Ramos (cell line): ENCODE results near the gene S100PBP.
"Not testable (repeated sequence)": the region's sequence is repeated elsewhere in the genome, so short reads cannot be mapped to it uniquely, and the experiment has no call there.

Experiments
- in situ Hi-C: fragments of 300-500 bp; cut with MboI; formaldehyde crosslinking; loops from one replicate; pipeline ENCODE4 v1.14.3; 2022; ENCODE audit warnings: low sequenced_read_pairs; ENCODE audit not compliant: unreplicated experiment

Gene S100PBP

DNA sequence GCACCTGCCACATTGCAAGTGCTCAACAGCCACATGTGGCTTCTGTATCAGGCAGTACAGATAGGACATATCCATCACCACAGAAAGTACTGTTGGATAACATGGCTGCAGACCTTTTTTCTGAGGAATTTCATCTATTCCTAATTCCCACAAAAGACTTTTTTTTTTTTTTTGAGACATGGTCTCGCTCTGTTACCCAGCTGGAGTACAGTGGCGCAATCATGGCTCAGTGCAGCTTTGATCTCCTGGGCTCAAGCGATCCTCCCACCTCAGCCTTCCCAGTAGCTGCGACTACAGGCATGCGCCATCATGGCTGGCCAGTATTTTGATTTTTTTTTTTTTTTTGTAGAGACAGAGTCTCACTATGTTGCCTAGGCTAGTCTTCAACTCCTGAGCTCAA is 33.6 kb upstream of the S100PBP start:
- in situ Hi-C loops, result no loop called here

DNA sequence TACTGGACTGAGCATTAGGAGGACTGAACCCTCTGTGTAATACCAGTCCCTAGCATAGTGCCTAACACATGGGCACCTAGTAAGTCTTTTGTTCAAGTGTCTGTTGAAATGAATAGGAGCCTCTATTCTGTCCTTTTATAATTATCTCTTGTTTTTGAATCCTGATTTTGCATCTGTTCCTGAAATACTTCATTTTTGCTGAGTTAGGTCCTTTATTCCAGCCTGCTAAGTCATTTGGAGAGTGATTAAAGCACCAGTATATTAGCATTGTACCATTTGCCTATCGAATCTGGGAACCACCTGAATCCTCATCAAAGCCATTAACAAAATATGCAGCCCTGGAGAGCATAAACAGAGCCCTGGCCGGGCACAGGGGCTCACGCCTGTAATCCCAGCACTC is 32.6 kb upstream of the S100PBP start:
- in situ Hi-C loops, result no loop called here

DNA sequence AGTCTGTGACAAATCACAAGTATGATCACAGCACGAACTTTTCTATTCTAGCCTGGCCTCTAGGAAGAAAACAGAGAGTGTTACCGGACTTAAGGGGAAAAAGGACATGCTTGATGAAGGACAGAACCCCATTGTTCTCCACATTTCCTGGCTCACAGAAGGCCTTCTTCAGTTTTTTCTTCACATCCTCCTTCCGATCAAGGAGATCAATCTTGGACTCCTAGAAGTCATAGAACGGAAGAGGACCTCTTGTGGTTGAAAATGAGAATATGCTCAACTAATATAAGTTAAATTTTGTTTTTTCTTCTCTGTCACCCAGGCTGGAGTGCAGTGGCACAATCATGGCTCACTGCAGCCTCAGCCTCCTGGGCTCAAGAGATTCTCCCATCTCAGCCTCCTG is 30.6 kb upstream of the S100PBP start:
- in situ Hi-C loops, result no loop called here

DNA sequence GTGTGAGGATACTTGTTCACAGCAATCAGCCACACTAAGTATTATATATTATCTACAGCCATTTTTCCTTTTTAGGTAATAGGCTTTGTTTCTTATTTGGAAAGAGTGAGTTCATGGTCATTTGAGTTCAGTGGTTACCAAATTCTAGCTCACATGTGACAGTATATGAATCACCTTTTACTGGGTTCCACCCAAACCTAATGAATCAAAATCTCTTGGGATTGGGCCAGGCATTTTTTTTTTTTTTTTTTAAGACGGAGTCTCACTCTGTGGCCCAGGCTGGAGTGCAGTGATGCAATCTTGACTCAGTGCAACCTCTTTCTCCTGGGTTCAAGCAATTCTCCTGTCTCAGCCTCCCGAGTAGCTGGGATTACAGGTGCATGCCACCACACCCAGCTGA is 28.1 kb upstream of the S100PBP start:
- in situ Hi-C loops, result not testable (repeated sequence)

DNA sequence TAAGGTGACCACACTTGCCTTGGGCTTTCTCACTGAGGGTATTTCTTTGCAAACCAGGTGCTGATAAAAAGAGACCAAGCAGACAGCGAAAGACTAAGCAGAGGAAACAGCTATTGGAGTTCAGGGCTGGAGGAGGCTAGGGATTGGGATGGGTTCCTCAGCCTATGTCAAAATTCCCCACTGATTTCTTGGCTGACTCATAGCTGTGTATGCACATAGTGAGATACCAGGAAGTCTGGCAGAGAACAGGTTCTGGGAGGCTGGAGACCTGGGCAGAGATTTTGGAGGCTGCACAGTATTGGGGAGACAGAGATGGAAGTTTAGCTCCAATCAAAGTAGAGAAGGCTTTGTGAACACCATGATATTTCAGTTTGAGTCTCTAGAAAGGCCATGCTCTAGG is 25.6 kb upstream of the S100PBP start:
- in situ Hi-C loops, result no loop called here

DNA sequence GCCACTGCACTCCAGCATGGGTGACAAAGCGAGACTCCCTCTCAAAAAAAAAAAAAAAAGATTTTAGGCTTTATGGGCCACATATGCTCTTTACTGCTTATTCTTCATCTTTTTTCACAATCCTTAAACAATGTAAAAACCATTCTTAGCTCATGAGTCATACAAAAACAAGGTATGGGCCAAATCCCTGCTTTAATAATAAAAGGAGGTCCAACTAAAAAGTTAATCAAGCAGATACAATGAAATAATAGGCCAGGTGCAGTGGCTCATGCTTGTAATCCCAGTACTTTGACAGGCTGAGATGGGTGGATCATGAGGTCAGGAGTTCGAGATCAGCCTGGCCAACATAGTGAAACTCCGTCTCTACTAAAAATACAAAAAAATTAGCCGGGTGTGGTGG is 21.7 kb upstream of the S100PBP start:
- in situ Hi-C loops, result not testable (repeated sequence)

DNA sequence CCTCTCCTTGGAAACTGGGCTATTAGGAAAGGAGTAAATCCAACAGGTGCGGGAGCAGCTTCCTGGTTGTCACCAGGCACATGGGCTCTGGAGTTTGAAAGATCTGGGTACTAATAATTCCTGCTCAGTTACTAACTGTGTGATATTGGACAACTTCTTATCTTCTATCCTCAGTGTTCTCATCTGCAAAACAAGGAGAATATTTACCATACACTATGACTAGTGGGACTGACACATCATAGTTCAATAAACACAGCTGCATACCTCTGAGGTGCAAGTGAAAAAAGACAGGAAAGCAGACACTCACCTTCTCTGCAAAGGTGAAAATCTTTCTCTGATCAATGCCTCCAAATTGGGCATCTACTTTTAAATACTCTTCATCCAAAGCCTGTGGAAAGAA is 20.0 kb upstream of the S100PBP start:
- in situ Hi-C loops, result no loop called here

DNA sequence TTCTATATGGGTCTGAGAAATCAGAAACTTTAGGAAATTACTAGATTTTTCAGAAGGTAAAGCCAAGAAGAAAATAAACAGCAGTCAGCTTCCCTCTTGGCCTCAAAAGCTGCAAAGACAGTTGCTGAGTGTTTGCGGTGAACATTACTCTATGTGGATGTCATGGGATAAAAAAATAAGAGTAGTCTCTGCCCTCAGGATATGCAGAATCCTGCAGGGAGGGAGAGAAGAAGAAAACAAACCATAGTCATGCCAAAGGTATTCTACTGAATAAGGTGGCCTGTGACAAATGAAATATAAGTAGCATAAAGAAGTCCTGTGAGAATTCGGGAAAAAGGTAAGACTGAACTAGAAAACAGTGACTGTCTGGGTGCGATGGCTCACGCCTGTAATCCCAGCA is 19.3 kb upstream of the S100PBP start:
- in situ Hi-C loops, result no loop called here

DNA sequence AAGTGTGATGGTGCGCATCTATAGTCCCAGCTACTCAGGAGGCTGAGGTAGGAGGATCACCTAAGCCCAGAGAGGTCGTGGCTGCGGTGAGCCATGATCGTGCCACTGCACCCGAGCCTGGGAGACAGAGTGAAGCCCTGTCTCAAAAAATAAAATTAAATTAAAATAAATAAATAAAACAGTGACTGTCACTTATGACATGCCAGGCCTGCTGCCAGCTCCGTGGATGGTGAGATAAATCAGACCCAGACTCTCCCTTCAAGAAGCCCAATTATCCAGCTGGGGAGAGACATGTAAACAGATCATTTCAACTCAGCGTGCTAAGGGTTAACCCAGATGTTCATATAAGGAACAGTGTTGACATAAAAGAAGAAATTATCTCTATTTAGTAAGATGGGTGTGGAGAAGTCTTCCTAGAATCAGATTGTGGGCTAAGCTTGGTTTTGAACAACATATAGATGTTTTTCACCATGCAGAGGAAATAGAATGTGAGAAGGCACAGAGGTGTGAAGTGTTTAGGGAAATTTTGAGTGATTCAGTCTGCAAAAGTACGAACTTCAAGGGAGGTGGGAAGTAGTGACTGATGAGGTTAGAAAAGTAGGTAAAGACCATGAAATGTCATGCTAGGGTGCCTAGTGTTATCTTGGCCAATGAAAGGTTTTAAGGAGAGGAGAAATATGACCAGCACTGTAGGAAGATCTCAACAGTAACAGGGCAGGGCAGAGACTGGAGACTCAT is 18.6 kb upstream of the S100PBP start:
- in situ Hi-C loops, result no loop called here

DNA sequence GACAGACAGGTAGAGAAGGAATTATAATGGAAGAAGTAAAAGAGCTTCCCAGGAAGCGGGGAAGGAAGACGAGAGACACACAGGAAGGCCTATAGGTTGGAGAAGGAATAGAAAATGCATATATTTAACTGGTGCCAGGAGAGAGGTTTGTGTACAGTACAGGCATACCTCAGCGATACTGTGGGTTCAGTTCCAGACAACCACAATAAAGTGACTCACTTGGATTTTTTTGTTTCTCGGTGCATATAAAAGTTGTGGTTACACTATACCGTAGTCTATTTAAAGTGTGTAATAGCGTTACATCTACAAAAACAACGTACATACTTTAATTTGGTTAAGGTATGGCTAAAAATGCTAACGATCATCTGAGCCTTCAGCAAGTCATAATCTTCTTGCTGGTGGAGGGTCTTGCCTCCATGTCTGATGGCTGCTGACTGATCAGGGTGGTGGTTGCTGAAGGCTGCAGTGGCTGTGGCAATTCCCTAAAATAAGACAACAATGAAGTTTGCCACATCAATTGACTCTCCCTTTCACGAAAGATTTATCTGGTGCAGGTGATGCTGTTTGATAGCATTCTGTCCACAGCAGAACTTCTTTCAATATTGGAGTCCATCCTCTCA is 16.2 kb upstream of the S100PBP start:
- in situ Hi-C loops, result no loop called here

DNA sequence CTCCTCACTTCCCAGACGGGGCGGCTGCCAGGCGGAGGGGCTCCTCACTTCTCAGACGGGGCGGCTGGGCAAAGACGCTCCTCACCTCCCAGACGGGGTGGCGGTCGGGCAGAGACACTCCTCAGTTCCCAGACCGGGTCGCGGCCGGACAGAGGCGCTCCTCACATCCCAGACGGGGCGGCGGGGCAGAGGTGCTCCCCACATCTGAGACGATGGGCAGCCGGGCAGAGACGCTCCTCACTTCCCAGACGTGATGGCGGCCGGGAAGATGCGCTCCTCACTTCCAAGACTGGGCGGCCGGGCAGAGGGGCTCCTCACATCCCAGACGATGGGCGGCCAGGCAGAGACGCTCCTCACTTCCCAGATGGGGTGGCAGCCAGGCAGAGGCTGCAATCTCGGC is 13.0 kb upstream of the S100PBP start:
- in situ Hi-C loops, result not testable (repeated sequence)

DNA sequence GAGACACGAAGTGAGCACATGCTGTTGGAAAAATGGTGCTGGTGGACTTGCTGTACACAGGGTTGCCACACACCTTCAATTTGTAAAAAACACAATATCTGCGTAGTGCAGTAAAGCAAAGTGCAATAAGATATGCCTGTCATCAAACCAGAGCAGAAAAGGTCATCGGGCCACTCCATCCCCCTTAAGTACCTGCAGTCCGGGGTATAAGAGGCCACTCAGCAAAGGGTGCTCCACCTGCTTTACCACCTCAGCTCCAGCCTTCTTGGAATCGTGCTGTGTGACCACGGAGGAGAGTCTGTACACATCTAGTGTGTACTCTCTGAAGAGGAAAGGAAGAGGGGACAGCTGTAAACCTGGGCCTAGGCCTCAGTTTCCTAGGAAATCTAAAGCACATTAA is 11.2 kb upstream of the S100PBP start:
- in situ Hi-C loops, result no loop called here

DNA sequence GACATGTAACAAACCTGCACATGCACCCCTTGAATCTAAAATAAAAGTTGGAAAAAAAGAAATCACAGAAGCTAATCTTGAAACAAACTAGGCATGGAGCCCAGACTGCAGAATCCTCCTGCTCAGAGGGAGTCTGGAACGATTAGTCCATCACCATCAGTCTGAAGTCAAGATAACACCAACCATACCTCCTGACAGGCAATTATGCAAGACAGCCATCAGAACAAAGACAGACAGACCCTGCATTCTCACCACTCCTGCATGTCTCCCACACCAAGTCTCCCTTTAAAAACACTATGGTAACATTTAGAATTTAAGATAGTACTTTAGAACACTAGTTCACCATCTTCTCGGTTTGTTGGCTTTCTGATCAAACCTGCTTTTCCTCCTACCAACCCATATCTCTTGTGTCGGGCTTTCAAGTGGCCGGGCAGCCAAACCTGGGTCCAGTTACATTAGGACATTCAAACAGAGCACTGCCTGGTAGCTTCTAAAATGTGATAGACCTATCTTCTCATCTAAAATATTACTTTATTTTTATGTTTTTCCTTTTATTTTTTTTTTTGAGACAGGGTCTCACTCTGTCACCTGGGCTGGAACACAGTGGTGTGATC is 10.4 kb upstream of the S100PBP start:
- in situ Hi-C loops, result no loop called here

DNA sequence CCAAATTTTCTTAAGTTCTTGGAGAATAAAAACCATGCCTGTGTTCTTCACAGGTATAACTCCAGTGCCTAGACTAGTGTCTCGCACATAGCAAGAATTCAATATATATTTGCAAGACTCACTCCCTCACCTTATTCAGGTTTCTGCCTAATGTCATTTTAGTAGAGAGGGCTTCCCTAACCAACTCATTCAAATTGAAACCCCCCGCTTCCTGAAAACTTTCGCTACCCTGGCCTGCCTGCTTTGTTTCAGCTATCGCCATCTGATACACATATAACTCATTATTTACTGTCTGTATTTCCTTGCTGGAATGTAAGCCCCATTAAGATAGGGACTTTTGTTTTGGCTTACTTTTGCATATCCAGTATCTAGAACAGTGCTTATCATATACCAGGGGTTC is 8.9 kb upstream of the S100PBP start:
- in situ Hi-C loops, result no loop called here

DNA sequence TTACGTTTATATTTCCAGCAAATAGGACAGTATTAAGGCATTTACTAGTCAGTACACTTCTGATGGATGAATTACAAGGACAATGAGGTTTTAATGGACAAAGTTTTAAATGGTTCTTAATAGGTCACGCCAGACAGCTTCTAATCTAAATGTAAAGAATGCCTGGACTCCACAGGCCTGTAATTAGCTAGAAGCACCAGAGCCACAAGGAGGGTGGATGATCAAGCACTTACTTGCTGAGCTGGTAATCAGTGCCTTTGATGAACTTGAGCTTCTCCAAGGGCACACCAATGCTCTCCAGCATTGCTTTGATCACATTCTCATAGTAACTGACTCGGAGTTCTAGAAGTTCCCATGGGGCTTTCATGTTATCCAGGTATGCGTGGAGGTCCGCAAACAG is 7.1 kb upstream of the S100PBP start:
- in situ Hi-C loops, result no loop called here

DNA sequence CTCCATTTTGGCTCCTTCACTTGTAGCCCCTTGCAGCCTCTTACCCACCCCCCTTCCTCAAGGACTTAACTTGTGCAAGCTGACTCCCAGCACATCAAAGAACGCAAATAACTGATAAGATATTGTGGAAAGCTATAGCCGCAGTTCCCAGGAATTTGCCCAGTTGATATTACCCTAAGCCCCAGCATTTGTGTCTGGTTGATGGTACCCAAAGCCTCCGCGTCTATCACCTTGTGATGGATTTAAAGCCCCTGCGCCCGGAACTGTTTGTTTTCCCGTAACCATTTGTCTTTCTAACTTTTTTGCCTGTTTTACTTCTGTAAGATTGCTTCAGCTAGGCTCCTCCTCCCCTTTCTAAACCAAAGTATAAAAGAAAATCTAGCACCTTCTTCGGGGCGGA is 6.2 kb upstream of the S100PBP start:
- in situ Hi-C loops, result no loop called here

DNA sequence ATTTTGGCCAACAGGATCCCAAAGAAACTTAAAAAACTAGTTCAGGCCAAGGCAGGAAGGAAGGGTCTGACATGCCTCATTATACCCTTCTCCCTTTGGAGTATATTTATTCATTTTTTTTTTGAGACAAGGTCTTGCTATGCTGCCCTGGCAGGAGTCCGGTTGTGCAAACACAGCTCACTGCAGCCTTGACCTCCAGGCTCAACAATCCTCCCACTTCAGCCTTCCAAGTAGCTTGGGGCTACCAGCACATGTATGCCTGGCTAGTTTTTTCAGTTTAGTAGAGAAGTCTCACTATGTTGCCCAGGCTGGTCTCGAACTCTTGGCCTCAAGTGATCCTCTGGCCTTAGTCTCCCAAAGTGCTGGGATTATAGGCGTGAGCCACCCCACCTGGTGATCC is 5.5 kb upstream of the S100PBP start:
- in situ Hi-C loops, result no loop called here

DNA sequence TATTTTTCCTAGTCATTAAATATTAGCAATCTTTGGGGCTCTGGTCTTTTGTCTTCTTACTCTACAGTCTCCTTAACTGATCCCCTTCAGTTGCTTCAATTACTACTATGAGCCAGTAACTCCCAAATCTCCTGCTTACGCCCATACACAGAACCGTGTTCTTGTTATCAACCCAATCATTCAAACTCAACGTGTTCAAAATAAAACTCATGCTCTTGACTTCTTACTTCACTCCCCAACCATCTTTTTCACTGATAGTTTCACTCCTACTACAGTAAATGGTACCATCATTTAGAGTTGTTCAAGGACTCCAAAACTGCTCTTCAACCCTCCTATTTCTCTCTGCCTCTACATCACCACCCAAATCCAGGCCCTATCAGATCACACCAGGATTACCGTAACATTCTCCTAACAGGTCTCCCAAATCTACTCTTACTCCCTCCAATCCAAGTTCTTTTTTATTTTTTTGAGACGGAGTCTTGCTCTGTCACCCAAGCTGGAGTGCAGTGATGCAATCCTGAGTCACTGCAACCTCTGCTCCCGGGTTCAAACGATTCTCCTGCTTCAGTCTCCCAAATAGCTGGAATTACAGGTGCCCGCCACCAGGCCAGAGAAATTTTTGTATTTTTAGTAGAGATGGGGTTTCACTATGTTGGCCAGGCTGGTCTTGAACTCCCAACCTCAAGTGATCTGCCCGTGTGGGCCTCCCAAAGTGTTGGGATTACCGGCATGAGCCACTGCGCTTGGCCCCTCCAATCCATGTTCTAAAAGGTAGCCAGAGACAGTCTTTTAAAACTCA is 3.3 kb upstream of the S100PBP start:
- in situ Hi-C loops, result no loop called here

DNA sequence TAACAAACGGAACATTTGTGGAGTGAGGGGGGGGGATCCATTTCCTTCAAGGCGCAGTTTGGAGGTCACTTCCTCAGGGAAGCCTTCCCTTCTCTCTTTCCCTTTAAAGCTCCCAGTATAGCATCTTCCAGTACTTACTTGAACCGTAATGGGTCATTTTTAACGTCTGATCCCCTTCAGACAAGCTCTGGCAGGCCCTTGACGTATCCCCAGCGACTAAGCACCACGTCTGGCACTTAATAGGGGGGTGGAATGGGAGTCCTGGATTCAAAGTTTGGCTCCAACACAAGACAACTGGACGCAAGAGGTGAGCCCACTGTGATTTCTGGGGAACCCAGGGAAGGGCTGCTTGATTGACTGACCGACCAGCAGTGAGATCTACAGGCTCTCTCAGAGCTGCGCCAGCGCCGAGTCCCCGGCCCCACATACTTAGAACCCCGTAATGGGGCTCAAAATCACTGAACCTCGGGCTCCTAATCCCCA is 736 bp upstream of the S100PBP start:
- in situ Hi-C loops, result no loop called here

DNA sequence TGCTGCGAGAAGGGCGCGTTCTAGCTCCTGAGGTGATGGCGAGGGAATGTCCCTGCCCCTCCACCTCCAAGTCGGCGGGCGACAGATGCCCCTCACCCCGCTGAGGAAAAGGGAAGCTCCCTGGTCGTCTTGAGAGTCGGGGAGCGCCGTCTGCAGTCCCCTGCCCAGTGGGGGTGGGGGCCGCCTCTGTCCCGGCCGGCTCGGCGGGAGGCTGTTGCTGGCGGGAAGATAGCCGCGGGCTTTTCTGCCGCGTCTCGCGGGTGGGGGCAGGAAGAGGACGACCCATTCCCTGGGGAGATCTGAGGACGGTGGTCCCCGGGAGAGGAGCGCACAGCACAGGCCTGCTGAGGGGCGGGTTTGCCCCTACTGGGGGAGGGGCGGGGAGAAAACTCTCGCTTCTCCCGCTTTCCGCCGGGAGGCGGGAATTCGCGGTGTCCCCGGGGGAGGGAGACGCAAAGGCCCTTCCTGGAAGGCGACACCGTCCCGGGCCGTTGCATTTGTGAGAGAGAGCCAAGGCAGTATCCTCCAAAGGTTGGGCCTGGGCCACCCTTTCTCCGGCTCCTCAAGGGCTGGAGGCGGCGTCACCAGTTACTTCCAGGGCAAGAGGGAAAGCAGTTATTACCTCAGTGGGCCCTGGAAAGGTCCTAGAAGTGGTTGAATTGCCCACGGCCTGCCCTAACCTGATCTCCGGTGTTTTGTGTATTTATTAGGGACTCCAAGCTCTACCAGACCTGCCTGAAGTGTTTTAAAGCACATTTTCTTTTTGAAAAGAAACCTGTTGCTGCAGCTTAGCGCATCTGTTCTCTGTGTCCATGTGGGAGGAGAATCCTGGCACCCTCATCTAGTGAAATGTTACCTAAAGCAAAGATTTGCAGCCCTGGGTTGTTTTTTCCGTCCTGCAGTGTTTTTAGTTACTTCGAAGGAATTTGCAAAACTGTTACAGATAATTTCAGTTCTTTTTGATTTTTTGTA is 648 bp downstream of the S100PBP start:
- in situ Hi-C loops, result no loop called here
